Mononuclear cell (primary cell): ENCODE results near the gene MALL. TPM values are rescaled to one million over a fixed set of nuclear protein-coding genes. Genes with fewer than 3 reads are reported as not detected.
"Not testable (repeated sequence)": the region's sequence is repeated elsewhere in the genome, so short reads cannot be mapped to it uniquely, and the experiment has no call there.

Experiments used
- H3K27me3 ChIP-seq: 2 replicates; pipeline ENCODE4 v1.6.0; 2011; ENCODE audit warnings: low read length, control low read depth; ENCODE audit not compliant: insufficient read depth
- H3K4me1 ChIP-seq: 2 replicates; pipeline ENCODE4 v1.5.1; 2011; ENCODE audit warnings: mild to moderate bottlenecking, low read length, control low read depth; ENCODE audit not compliant: insufficient read depth
- H3K4me3 ChIP-seq: 2 replicates; pipeline ENCODE4 v1.5.1; 2011; ENCODE audit warnings: mild to moderate bottlenecking, low read length, moderate library complexity
- H3K9me3 ChIP-seq: 2 replicates; pipeline ENCODE4 v1.5.1; 2011; ENCODE audit warnings: low read depth, mild to moderate bottlenecking, control low read depth, low read length
- total RNA-seq: library from RNA; depleted of rRNA; stranded (reverse); fragments of >200 nt; gene quantifications from one replicate; pipeline ENCODE4 v1.2.3, GENCODE V29; 2012

Gene MALL
- total RNA-seq, 1 donor = 0.21 TPM

GRCh38 chr2:110126086-110126773 lies 10.6 kb upstream of the MALL start:
- Histone ChIP-seq H3K27me3 (no peaks in the 10 kb centered on the region), H3K4me1 (no peaks in the 10 kb centered on the region), H3K4me3 (no peak overlapping the region), H3K9me3 (no peaks in the 10 kb centered on the region)

- no peaks in the 10 kb centered on the region for H3K9me3 ChIP-seq
- no peaks in the 10 kb centered on the region for H3K4me1 ChIP-seq
- no peaks in the 10 kb centered on the region for H3K27me3 ChIP-seq
- no peak overlapping the region for H3K4me3 ChIP-seq
These were observed 9.5 kb upstream of the MALL start for GRCh38 chr2:110124939-110125691.

GRCh38 chr2:110124038-110124825 lies 8.6 kb upstream of the MALL start:
- Histone ChIP-seq H3K4me3 (no peak overlapping the region), H3K4me1 (no peaks in the 10 kb centered on the region), H3K9me3 (no peaks in the 10 kb centered on the region), H3K27me3 (no peaks in the 10 kb centered on the region)

DNA sequence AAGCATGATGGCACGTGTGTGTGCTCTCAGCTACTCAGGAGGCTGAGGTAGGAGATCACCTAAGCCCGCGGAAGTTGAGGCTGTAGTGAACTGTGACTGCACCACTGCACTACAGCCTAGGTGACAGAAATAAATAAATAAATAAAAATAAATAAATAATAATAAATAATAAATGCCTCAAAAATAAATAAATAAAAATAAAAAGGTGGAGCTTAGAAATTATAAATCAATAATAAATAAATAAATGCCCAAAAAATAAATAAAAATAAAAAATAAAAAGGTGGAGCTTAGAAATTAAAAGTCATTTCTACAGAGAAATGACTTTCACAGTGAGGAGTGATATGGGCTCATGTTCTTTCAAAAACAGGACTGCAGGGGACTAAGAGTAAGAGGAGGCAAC lies 6.0 kb upstream of the MALL start:
- Histone ChIP-seq H3K4me1 (no peaks in the 10 kb centered on the region), H3K9me3 (no peaks in the 10 kb centered on the region), H3K27me3 (peaks cover 14% of the 10 kb centered on the region), H3K4me3 (no peak overlapping the region)

- peaks cover 20% of the 10 kb centered on the region for H3K27me3 ChIP-seq
- H3K4me3 ChIP-seq = no peak overlapping the region
- H3K4me1 ChIP-seq = no peaks in the 10 kb centered on the region
- H3K9me3 ChIP-seq = no peaks in the 10 kb centered on the region
These were observed 5.4 kb upstream of the MALL start for GRCh38 chr2:110121052-110121334.

GRCh38 chr2:110120171-110121051 lies 4.8 kb upstream of the MALL start:
- Histone ChIP-seq H3K27me3 (peaks cover 23% of the 10 kb centered on the region), H3K4me3 (no peak overlapping the region), H3K9me3 (no peaks in the 10 kb centered on the region), H3K4me1 (no peaks in the 10 kb centered on the region)

- H3K27me3 ChIP-seq = peaks cover 35% of the 10 kb centered on the region
- no peak overlapping the region for H3K4me3 ChIP-seq
- no peaks in the 10 kb centered on the region for H3K4me1 ChIP-seq
- no peaks in the 10 kb centered on the region for H3K9me3 ChIP-seq
These were observed 550 bp upstream of the MALL start for GRCh38 chr2:110116033-110116710.

- Histone ChIP-seq H3K4me3 (no peak overlapping the region), H3K4me1 (no peaks in the 10 kb centered on the region), H3K9me3 (no peaks in the 10 kb centered on the region), H3K27me3 (peaks cover 35% of the 10 kb centered on the region)
These were observed 779 bp downstream of the MALL start for GRCh38 chr2:110114831-110115255.

DNA sequence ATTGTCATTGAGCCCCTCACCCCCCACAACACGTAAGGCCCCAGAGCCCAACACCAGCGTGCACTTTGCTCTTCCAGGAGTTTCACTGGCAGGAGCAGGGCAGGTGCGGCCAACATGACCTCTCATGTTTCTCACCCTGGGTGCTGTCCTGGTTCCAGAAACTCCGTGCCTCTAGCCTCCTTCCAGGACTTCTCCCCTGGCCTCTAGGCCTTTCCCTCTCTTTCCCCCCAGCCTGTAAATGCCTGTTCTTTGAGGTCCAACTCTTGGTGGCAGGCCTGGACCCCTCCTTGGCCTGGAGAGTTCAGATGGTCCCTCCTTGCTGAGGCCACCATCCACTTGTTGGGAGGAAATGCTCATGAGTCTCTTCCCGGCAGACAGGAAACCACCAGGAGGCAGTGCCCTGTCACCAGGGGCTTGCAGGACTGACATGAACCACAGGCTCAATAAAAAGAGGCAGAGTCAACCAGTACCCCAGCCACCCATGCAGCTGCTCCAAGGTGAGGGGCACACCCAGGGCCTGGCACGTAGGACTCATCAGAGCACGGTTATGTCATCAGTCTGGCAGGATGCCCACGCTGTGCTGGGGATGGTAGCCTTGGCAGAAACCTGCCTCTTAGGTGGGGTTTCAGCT lies 1.5 kb downstream of the MALL start:
- H3K4me3 ChIP-seq = no peak overlapping the region
- peaks cover 35% of the 10 kb centered on the region for H3K27me3 ChIP-seq
- no peaks in the 10 kb centered on the region for H3K9me3 ChIP-seq

GRCh38 chr2:110108291-110108690 lies 7.3 kb downstream of the MALL start:
- not testable (repeated sequence) for H3K4me1 ChIP-seq, H3K27me3 ChIP-seq, H3K4me3 ChIP-seq, H3K9me3 ChIP-seq

More for the DNA sequence above, 1.5 kb downstream of the MALL start:
- H3K4me1 ChIP-seq = no peaks in the 10 kb centered on the region

GRCh38 chr2:110107092-110108079 lies 8.2 kb downstream of the MALL start:
- H3K9me3 ChIP-seq = no peaks in the 10 kb centered on the region
- H3K4me3 ChIP-seq = no peak overlapping the region
- H3K27me3 ChIP-seq = peaks cover 2% of the 10 kb centered on the region
- H3K4me1 ChIP-seq = no peaks in the 10 kb centered on the region

- H3K4me3 ChIP-seq = no peak overlapping the region
- H3K27me3 ChIP-seq = peaks cover 2% of the 10 kb centered on the region
- no peaks in the 10 kb centered on the region for H3K9me3 ChIP-seq
- no peaks in the 10 kb centered on the region for H3K4me1 ChIP-seq
These were observed 9.0 kb downstream of the MALL start for GRCh38 chr2:110106642-110107041.
